ENCODE data around the gene MRPL9. TPM values are rescaled to one million over a fixed set of nuclear protein-coding genes. Genes with fewer than 3 reads are reported as not detected.

Gene MRPL9
- total RNA-seq, 1 donor from 2014 or later: 66.0 TPM

- no peak for DNase-seq (ENCODE audit: extremely low read depth, low read depth, low spot score)
Measured at GRCh38 chr1:151713874-151714273, 49.4 kb downstream of the MRPL9 start.

GRCh38 chr1:151713044-151713443 is 50.3 kb downstream of the MRPL9 start:
- DNase-seq (ENCODE audit: extremely low read depth, low read depth, low spot score): no peak

GRCh38 chr1:151711951-151712350 is 51.3 kb downstream of the MRPL9 start:
- DNase-seq (ENCODE audit: extremely low read depth, low read depth, low spot score): no peak

GRCh38 chr1:151711044-151711800 is 52.1 kb downstream of the MRPL9 start:
- no peak for DNase-seq (ENCODE audit: extremely low read depth, low read depth, low spot score)

- DNase-seq (ENCODE audit: extremely low read depth, low read depth, low spot score): no peak
Measured at GRCh38 chr1:151710187-151710840, 53.0 kb downstream of the MRPL9 start.

Other genes starting within 250 kb of the MRPL9 start
- gene TUFT1, start 223.2 kb downstream of the MRPL9 start, total RNA-seq: 5.1 and 6.8 TPM in 2 replicates
- 17.7 and 21.0 TPM in 2 replicates for gene SNX27, start 151.4 kb downstream of the MRPL9 start, total RNA-seq
- gene CELF3, start 46.7 kb downstream of the MRPL9 start, total RNA-seq: not detected in 2 replicates
- gene RIIAD1, start 42.0 kb downstream of the MRPL9 start, total RNA-seq: not detected in 2 replicates
- gene TDRKH, start 27.0 kb upstream of the MRPL9 start, total RNA-seq: 6.0 and 7.0 TPM in 2 replicates
- not detected in 2 replicates for gene LINGO4, start 41.9 kb upstream of the MRPL9 start, total RNA-seq
- gene RORC, start 68.3 kb upstream of the MRPL9 start, total RNA-seq: not detected in 2 replicates
- gene C2CD4D, start 76.3 kb upstream of the MRPL9 start, total RNA-seq: not detected in 2 replicates
- not detected in 2 replicates for gene THEM5, start 90.2 kb upstream of the MRPL9 start, total RNA-seq
- gene THEM4, start 146.0 kb upstream of the MRPL9 start, total RNA-seq: 12.0 and 13.8 TPM in 2 replicates
- gene S100A10, start 230.4 kb upstream of the MRPL9 start, total RNA-seq: 359 and 376 TPM in 2 replicates